GM18502 (cell line): ENCODE results near the gene MSH5.

ENCODE experiments used
- ATAC-seq: cut with Tn5 transposase; IDR thresholded peaks from one replicate; pipeline ENCODE4 v1.9.1; 2021; ENCODE audit warnings: mild to moderate bottlenecking; ENCODE audit not compliant: unreplicated experiment, poor library complexity

MSH5 gene

GRCh38 chr6:31750411-31751022 is 10.7 kb downstream of the MSH5 start:
- no peak for ATAC-seq

- ATAC-seq, result no peak
Observed at GRCh38 chr6:31752739-31753319, 13.0 kb downstream of the MSH5 start.

- ATAC-seq, result no peak
Observed at GRCh38 chr6:31758281-31758680, 18.5 kb downstream of the MSH5 start.

- ATAC-seq, result no peak
Observed at GRCh38 chr6:31760790-31761189, 21.0 kb downstream of the MSH5 start.

- ATAC-seq, result no peak
Observed at GRCh38 chr6:31761343-31761742, 21.5 kb downstream of the MSH5 start.

GRCh38 chr6:31762356-31762755 is 22.6 kb downstream of the MSH5 start, which contains the start of gene SAPCD1:
Gene SAPCD1, plus strand, starts transcription at chr6:31762656. Its CDS starts 399 bp downstream, at chr6:31763055.
- ATAC-seq, result no peak

GRCh38 chr6:31762878-31763618 is 23.2 kb downstream of the MSH5 start:
- no peak for ATAC-seq

GRCh38 chr6:31763619-31763940 is 23.8 kb downstream of the MSH5 start:
- no peak for ATAC-seq

- no peak for ATAC-seq
Observed at GRCh38 chr6:31764198-31764597, 24.4 kb downstream of the MSH5 start.

- no peak for ATAC-seq
Observed at GRCh38 chr6:31765559-31765909, 25.7 kb downstream of the MSH5 start.

GRCh38 chr6:31765910-31766794 is 26.3 kb downstream of the MSH5 start:
- ATAC-seq, result no peak

- no peak for ATAC-seq
Observed at GRCh38 chr6:31767096-31767645, 27.4 kb downstream of the MSH5 start.

GRCh38 chr6:31768363-31769257 is 28.8 kb downstream of the MSH5 start:
- no peak for ATAC-seq

GRCh38 chr6:31769684-31770371 is 30.0 kb downstream of the MSH5 start:
- ATAC-seq, result no peak

- no peak for ATAC-seq
Observed at GRCh38 chr6:31770860-31771259, 31.1 kb downstream of the MSH5 start.

GRCh38 chr6:31771992-31772358 is 32.2 kb downstream of the MSH5 start:
- no peak for ATAC-seq

GRCh38 chr6:31775184-31775583 is 35.4 kb downstream of the MSH5 start:
- ATAC-seq, result no peak

GRCh38 chr6:31775633-31776484 is 36.1 kb downstream of the MSH5 start:
- ATAC-seq, result no peak
